ENCODE data around the gene PTP4A1. TPM values are rescaled to one million over a fixed set of nuclear protein-coding genes. Genes with fewer than 3 reads are reported as not detected.

Gene PTP4A1
- total RNA-seq, 1 donor from 2014 or later = 31.3 TPM

GRCh38 chr6:63565727-63566596 is 6.3 kb upstream of the PTP4A1 start:
- no peak overlapping the region for H3K27ac Mint-ChIP-seq
- DNase-seq (ENCODE audit: low spot score) = no peak
- H2AFZ ChIP-seq (replicated peaks) = no peak overlapping the region
- H3F3A ChIP-seq (ENCODE audit: low read depth) = no peaks in the 10 kb centered on the region
- no peaks in the 10 kb centered on the region for H3K36me3 Mint-ChIP-seq
- no peaks in the 10 kb centered on the region for H3K27me3 ChIP-seq
- TF ChIP-seq EZH2phosphoT487 (IDR thresholded peaks at IDR 0.05) = no peak
- no peak for TF ChIP-seq EZH2 (IDR thresholded peaks at IDR 0.05)
- TF ChIP-seq, protein P1, sequence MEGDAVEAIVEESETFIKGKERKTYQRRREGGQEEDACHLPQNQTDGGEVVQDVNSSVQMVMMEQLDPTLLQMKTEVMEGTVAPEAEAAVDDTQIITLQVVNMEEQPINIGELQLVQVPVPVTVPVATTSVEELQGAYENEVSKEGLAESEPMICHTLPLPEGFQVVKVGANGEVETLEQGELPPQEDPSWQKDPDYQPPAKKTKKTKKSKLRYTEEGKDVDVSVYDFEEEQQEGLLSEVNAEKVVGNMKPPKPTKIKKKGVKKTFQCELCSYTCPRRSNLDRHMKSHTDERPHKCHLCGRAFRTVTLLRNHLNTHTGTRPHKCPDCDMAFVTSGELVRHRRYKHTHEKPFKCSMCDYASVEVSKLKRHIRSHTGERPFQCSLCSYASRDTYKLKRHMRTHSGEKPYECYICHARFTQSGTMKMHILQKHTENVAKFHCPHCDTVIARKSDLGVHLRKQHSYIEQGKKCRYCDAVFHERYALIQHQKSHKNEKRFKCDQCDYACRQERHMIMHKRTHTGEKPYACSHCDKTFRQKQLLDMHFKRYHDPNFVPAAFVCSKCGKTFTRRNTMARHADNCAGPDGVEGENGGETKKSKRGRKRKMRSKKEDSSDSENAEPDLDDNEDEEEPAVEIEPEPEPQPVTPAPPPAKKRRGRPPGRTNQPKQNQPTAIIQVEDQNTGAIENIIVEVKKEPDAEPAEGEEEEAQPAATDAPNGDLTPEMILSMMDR (IDR thresholded peaks at IDR 0.05) = no peak
- H3K36me3 ChIP-seq = no peaks in the 10 kb centered on the region
- H3K9ac ChIP-seq = no peak overlapping the region
- H3K4me2 ChIP-seq = no peak overlapping the region
- H3K9me3 Mint-ChIP-seq = peaks cover 10% of the 10 kb centered on the region
- H3K4me1 Mint-ChIP-seq = no peaks in the 10 kb centered on the region
- H3K79me2 ChIP-seq (ENCODE audit: low read depth) = no peaks in the 10 kb centered on the region
- H3K27ac ChIP-seq = no peak overlapping the region
- H3K4me1 ChIP-seq = no peaks in the 10 kb centered on the region
- no peaks in the 10 kb centered on the region for H4K20me1 ChIP-seq (ENCODE audit: low read depth)
- H3K4me3 ChIP-seq = no peak overlapping the region
- H3K27me3 Mint-ChIP-seq (ENCODE audit: insufficient read depth, low read depth) = peaks cover 2% of the 10 kb centered on the region
- no peak overlapping the region for H3K4me3 Mint-ChIP-seq
- no peaks in the 10 kb centered on the region for H3K9me3 ChIP-seq (ENCODE audit: low read depth)

DNA sequence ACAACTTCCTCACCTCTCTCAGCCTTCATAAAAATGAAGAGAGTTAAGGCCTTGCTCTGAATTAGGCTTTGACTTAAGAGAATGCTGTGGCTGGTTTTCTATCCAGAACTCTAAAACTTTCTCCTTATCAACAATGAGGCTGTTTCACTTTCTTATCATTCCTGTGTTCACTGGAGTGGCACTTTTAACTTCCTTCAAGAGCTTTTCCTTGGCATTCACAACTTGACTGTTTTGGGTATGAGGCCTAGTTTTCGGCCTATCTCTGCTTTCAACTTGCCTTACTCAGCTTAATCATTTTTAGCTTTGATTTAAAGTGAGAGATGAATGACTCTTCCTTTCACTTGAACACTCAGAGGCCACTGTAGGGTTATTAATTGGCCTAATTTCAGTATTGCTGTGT is 4.3 kb upstream of the PTP4A1 start:
- no peak overlapping the region for H3K27ac ChIP-seq
- Mint-ChIP-seq H3K4me3 (no peak overlapping the region), H3K4me1 (peaks cover 8% of the 10 kb centered on the region), H3K27me3 (ENCODE audit: insufficient read depth, low read depth) (peaks cover under 1% of the 10 kb centered on the region), H3K27ac (no peak overlapping the region), H3K36me3 (no peaks in the 10 kb centered on the region), H3K9me3 (peaks cover 10% of the 10 kb centered on the region)
- no peak overlapping the region for H3K4me2 ChIP-seq
- TF ChIP-seq EZH2phosphoT487 (IDR thresholded peaks at IDR 0.05) (no peak), EZH2 (IDR thresholded peaks at IDR 0.05) (no peak)
- TF ChIP-seq, protein P1 (IDR thresholded peaks at IDR 0.05) = no peak
- peaks cover 8% of the 10 kb centered on the region for H3K4me1 ChIP-seq
- peaks cover 8% of the 10 kb centered on the region for H3F3A ChIP-seq (ENCODE audit: low read depth)
- H3K9me3 ChIP-seq (ENCODE audit: low read depth) = no peaks in the 10 kb centered on the region
- no peak overlapping the region for H2AFZ ChIP-seq (replicated peaks)
- no peak overlapping the region for H3K4me3 ChIP-seq
- H3K27me3 ChIP-seq = no peaks in the 10 kb centered on the region
- H3K36me3 ChIP-seq = no peaks in the 10 kb centered on the region
- H4K20me1 ChIP-seq (ENCODE audit: low read depth) = no peaks in the 10 kb centered on the region
- DNase-seq (ENCODE audit: low spot score) = no peak
- H3K9ac ChIP-seq = no peak overlapping the region
- peaks cover 12% of the 10 kb centered on the region for H3K79me2 ChIP-seq (ENCODE audit: low read depth)

GRCh38 chr6:63571361-63572043 is 778 bp upstream of the PTP4A1 start:
- peaks cover 23% of the 10 kb centered on the region for H3F3A ChIP-seq (ENCODE audit: low read depth)
- peaks cover 9% of the 10 kb centered on the region for H3K36me3 Mint-ChIP-seq
- TF ChIP-seq EZH2phosphoT487 (IDR thresholded peaks at IDR 0.05) (no peak), EZH2 (IDR thresholded peaks at IDR 0.05) (no peak)
- TF ChIP-seq, protein P1 (IDR thresholded peaks at IDR 0.05) = no peak
- peak overlapping the region; percentile 85 for H3K4me2 ChIP-seq
- peak overlapping the region; percentile 95 for H3K4me3 ChIP-seq
- peak overlapping the region; percentile 70 for H2AFZ ChIP-seq (replicated peaks)
- peak overlapping the region; percentile 89 for H3K27ac ChIP-seq
- peak; percentile 45 for DNase-seq (ENCODE audit: low spot score)
- peaks cover 29% of the 10 kb centered on the region for H4K20me1 ChIP-seq (ENCODE audit: low read depth)
- H3K9me3 ChIP-seq (ENCODE audit: low read depth) = no peaks in the 10 kb centered on the region
- H3K9me3 Mint-ChIP-seq = peaks cover 10% of the 10 kb centered on the region
- peak overlapping the region; percentile 97 for H3K27ac Mint-ChIP-seq
- peaks cover 27% of the 10 kb centered on the region for H3K4me1 Mint-ChIP-seq
- peak overlapping the region; percentile 60 for H3K9ac ChIP-seq
- H3K4me1 ChIP-seq = peaks cover 24% of the 10 kb centered on the region
- peaks cover 5% of the 10 kb centered on the region for H3K36me3 ChIP-seq
- H3K79me2 ChIP-seq (ENCODE audit: low read depth) = peaks cover 47% of the 10 kb centered on the region
- no peaks in the 10 kb centered on the region for H3K27me3 Mint-ChIP-seq (ENCODE audit: insufficient read depth, low read depth)
- no peaks in the 10 kb centered on the region for H3K27me3 ChIP-seq
- H3K4me3 Mint-ChIP-seq = peak overlapping the region; percentile 89
